ENCODE data around the gene THRB.

THRB gene
- total RNA-seq: 0 to 0.49 (median 0.04) reads per million in 4 experiments

GRCh38 chr3:24494618-24495325, at the start of gene THRB:
Gene THRB, minus strand, starts transcription at chr3:24494850.
- DNase-seq: no peak

- no peak for DNase-seq
These were observed 47.3 kb upstream of the THRB start for GRCh38 chr3:24541935-24542334.

- DNase-seq: no peak
These were observed 46.2 kb upstream of the THRB start for GRCh38 chr3:24540821-24541220.

GRCh38 chr3:24539699-24540098, 45.0 kb upstream of the THRB start:
- no peak for DNase-seq

- no peak for DNase-seq
These were observed 44.2 kb upstream of the THRB start for GRCh38 chr3:24538891-24539290.

- DNase-seq: no peak
These were observed 39.0 kb upstream of the THRB start for GRCh38 chr3:24533561-24534193.

- no peak for DNase-seq
These were observed 35.8 kb upstream of the THRB start for GRCh38 chr3:24530471-24530870.

GRCh38 chr3:24529210-24529609, 34.6 kb upstream of the THRB start:
- DNase-seq: no peak

GRCh38 chr3:24526640-24527212, 32.1 kb upstream of the THRB start:
- no peak for DNase-seq

- DNase-seq: no peak
These were observed 30.9 kb upstream of the THRB start for GRCh38 chr3:24525557-24525956.

- DNase-seq: no peak
These were observed 30.4 kb upstream of the THRB start for GRCh38 chr3:24525022-24525421.

GRCh38 chr3:24523988-24524727, 29.5 kb upstream of the THRB start:
- no peak for DNase-seq

GRCh38 chr3:24523215-24523614, 28.6 kb upstream of the THRB start:
- DNase-seq: no peak

- DNase-seq: no peak
These were observed 27.5 kb upstream of the THRB start for GRCh38 chr3:24522146-24522579.

GRCh38 chr3:24521420-24522145, 26.9 kb upstream of the THRB start:
- no peak for DNase-seq

GRCh38 chr3:24520976-24521419, 26.3 kb upstream of the THRB start:
- DNase-seq: no peak

GRCh38 chr3:24520101-24520495, 25.4 kb upstream of the THRB start:
- DNase-seq: no peak

- DNase-seq: no peak
These were observed 24.9 kb upstream of the THRB start for GRCh38 chr3:24519368-24520100.

GRCh38 chr3:24518990-24519367, 24.3 kb upstream of the THRB start:
- DNase-seq: no peak

GRCh38 chr3:24514119-24514518, 19.5 kb upstream of the THRB start:
- no peak for DNase-seq

- DNase-seq: no peak
These were observed 18.8 kb upstream of the THRB start for GRCh38 chr3:24513463-24513862.

Measured in effector CD8-positive, alpha-beta T cell (primary cell).